SK-N-SH treated with all-trans-retinoic acid at 6 μM for 48 hours (cell line): ENCODE measurements around the gene TSHB.
A peak's percentile ranks its signal among the peaks of the same experiment; 100 is the strongest.

Experiments
- ATAC-seq: fragments of 200-7000 bp; cut with Tn5 transposase; 3 replicates; pipeline ENCODE4 v1.9.1; 2020; ENCODE audit warnings: mild to moderate bottlenecking, moderate library complexity
- ARNTL ChIP-seq: fragments of 450-650 bp; formaldehyde crosslinking; IDR thresholded peaks from 2 replicates; pipeline ENCODE4 v1.5.0; 2020; ENCODE audit warnings: low read depth, mild to moderate bottlenecking, moderate library complexity, borderline replicate concordance
- CREB5 ChIP-seq: fragments of 250-450 bp; sonication (Bioruptor Pico); IDR thresholded peaks from 2 replicates; pipeline ENCODE4 v1.5.1; 2020; ENCODE audit warnings: low read depth, mild to moderate bottlenecking, moderate library complexity
- CSDC2 ChIP-seq: fragments of 250-450 bp; sonication (Bioruptor Pico); IDR thresholded peaks from 2 replicates; pipeline ENCODE4 v1.5.0; 2020; ENCODE audit warnings: mild to moderate bottlenecking, moderate library complexity
- ESRRG ChIP-seq: fragments of 250-450 bp; sonication (Bioruptor Pico); IDR thresholded peaks from 2 replicates; pipeline ENCODE4 v1.6.1; 2021; ENCODE audit warnings: mild to moderate bottlenecking
- ISL1 ChIP-seq: fragments of 250-450 bp; sonication (Bioruptor Pico); IDR thresholded peaks from 2 replicates; pipeline ENCODE4 v2.1.2; 2022; ENCODE audit warnings: mild to moderate bottlenecking, moderate library complexity
- OSR1 ChIP-seq: fragments of 250-450 bp; sonication (Bioruptor Pico); IDR thresholded peaks from 2 replicates; pipeline ENCODE4 v1.8.0; 2022; ENCODE audit warnings: moderate library complexity, mild to moderate bottlenecking, inconsistent platforms
- PATZ1 ChIP-seq: fragments of 250-450 bp; sonication (Bioruptor Pico); IDR thresholded peaks from 2 replicates; pipeline ENCODE4 v1.8.0; 2020; ENCODE audit warnings: mild to moderate bottlenecking, moderate library complexity, borderline replicate concordance
- TCF4 ChIP-seq: fragments of 250-450 bp; sonication (Bioruptor Pico); IDR thresholded peaks from 2 replicates; pipeline ENCODE4 v1.8.0; 2021; ENCODE audit warnings: mild to moderate bottlenecking, moderate library complexity, borderline replicate concordance
- TOX ChIP-seq: fragments of 250-450 bp; sonication (Bioruptor Pico); IDR thresholded peaks from 2 replicates; pipeline ENCODE4 v1.8.0; 2021; ENCODE audit warnings: mild to moderate bottlenecking, moderate library complexity, borderline replicate concordance
- TSHZ2 ChIP-seq: fragments of 250-450 bp; sonication (Bioruptor Pico); IDR thresholded peaks from 2 replicates; pipeline ENCODE4 v1.5.0; 2020; ENCODE audit warnings: mild to moderate bottlenecking, moderate library complexity
- ZFP30 ChIP-seq: fragments of 450-650 bp; formaldehyde crosslinking; IDR thresholded peaks from 2 replicates; pipeline ENCODE4 v1.5.0; 2022; ENCODE audit warnings: mild to moderate bottlenecking, moderate library complexity
- ZNF565 ChIP-seq: fragments of 450-650 bp; formaldehyde crosslinking; conservative IDR thresholded peaks from 2 replicates; pipeline ENCODE4 v1.5.0; 2020; ENCODE audit warnings: low read depth, mild to moderate bottlenecking, moderate library complexity
- ZNF70 ChIP-seq: fragments of 450-650 bp; formaldehyde crosslinking; IDR thresholded peaks from 2 replicates; pipeline ENCODE4 v1.5.0; 2020; ENCODE audit warnings: mild to moderate bottlenecking, moderate library complexity
- ZNF8 ChIP-seq: fragments of 450-650 bp; formaldehyde crosslinking; IDR thresholded peaks from 2 replicates; pipeline ENCODE4 v1.5.0; 2020; ENCODE audit warnings: mild to moderate bottlenecking, moderate library complexity
- TF ChIP-seq, protein P1 (sequence below): fragments of 250-450 bp; sonication (Bioruptor Pico); IDR thresholded peaks from 2 replicates; pipeline ENCODE4 v1.5.1; 2021; ENCODE audit warnings: mild to moderate bottlenecking, moderate library complexity
- TF ChIP-seq, protein P2 (sequence below): fragments of 250-450 bp; sonication (Bioruptor Pico); IDR thresholded peaks from 2 replicates; pipeline ENCODE4 v1.8.0; 2021; ENCODE audit warnings: low read depth, mild to moderate bottlenecking, moderate library complexity, borderline replicate concordance

The TSHB gene

GRCh38 chr1:115051850-115052249, 22.2 kb downstream of the TSHB start:
- TF ChIP-seq, protein P1, sequence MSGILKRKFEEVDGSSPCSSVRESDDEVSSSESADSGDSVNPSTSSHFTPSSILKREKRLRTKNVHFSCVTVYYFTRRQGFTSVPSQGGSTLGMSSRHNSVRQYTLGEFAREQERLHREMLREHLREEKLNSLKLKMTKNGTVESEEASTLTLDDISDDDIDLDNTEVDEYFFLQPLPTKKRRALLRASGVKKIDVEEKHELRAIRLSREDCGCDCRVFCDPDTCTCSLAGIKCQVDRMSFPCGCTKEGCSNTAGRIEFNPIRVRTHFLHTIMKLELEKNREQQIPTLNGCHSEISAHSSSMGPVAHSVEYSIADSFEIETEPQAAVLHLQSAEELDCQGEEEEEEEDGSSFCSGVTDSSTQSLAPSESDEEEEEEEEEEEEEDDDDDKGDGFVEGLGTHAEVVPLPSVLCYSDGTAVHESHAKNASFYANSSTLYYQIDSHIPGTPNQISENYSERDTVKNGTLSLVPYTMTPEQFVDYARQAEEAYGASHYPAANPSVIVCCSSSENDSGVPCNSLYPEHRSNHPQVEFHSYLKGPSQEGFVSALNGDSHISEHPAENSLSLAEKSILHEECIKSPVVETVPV = no peak
- TF ChIP-seq TCF4 (no peak), ZNF70 (CRISPR knock-in tag) (no peak), CREB5 (CRISPR knock-in tag) (no peak), ZNF8 (no peak), ZFP30 (CRISPR knock-in tag) (no peak), OSR1 (CRISPR knock-in tag) (no peak), ZNF565 (CRISPR knock-in tag) (no peak), PATZ1 (no peak), TSHZ2 (CRISPR knock-in tag) (no peak), ISL1 (no peak)
- ATAC-seq = no peak

DNA sequence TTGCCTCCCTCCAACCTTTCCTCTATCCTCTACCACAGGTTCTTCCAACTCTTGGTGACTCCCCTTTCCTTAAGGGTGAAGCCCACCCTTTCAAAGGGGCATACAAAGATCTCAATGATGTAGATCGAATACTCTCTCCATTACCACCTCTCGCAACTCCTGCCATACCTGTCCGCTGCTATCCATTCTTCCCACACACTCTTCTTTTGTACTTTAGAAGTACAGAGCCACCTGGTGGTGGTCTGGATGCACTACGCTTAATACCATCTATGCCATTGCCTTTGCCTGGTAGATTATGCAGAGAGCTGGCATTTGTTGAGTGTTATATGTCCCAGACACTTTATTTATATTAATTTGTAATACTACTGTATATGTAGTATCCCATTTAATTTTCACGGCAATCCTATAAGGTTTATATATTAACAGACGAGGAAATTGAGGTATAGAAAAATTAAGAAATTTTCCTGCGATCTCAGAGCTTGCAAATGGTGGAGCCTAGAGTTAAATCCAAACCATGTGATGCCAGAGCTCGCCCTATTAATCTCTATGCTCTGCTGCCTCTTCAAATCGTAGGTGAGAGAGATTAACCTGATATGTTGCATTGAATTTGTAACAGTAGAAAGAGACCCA, 22.9 kb downstream of the TSHB start:
- TF ChIP-seq ARNTL (CRISPR knock-in tag) = no peak
- TF ChIP-seq TCF4 = no peak
- no peak for TF ChIP-seq TOX
- TF ChIP-seq TSHZ2 (CRISPR knock-in tag) = no peak
- TF ChIP-seq OSR1 (CRISPR knock-in tag) = no peak
- no peak for TF ChIP-seq ESRRG
- no peak for TF ChIP-seq ISL1
- TF ChIP-seq, protein P2, sequence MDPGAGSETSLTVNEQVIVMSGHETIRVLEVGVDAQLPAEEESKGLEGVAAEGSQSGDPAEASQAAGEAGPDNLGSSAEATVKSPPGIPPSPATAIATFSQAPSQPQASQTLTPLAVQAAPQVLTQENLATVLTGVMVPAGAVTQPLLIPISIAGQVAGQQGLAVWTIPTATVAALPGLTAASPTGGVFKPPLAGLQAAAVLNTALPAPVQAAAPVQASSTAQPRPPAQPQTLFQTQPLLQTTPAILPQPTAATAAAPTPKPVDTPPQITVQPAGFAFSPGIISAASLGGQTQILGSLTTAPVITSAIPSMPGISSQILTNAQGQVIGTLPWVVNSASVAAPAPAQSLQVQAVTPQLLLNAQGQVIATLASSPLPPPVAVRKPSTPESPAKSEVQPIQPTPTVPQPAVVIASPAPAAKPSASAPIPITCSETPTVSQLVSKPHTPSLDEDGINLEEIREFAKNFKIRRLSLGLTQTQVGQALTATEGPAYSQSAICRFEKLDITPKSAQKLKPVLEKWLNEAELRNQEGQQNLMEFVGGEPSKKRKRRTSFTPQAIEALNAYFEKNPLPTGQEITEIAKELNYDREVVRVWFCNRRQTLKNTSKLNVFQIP (CRISPR knock-in tag) = no peak
- TF ChIP-seq, all 23 proteins: peak for 0
- ATAC-seq = peak; percentile 96

DNA sequence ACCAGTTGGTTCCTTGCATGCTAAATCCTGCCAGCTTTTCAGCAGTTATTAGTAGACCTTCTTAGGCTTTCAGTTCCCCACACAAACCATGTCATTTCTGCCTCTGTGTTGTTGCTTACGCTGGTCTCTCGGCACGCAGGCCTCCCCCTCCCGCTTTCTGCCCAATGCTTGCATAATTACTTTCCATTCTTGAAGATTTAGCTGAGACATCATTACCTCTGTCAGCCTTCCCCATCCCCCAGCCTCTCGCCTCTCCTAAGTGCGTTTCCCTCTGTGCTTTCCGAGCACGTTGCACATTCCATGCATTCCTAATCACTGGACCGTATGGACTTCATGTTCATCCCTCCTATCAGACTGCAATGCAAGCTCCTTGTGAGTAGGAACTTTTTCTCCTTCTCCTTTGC, 26.8 kb downstream of the TSHB start:
- no peak for TF ChIP-seq OSR1 (CRISPR knock-in tag)
- TF ChIP-seq CREB5 (CRISPR knock-in tag) = no peak
- TF ChIP-seq TOX = no peak
- TF ChIP-seq CSDC2 (CRISPR knock-in tag) = no peak
- no peak; the same call in 2 of the 3 replicates for ATAC-seq
